Adrenal gland (tissue), 12 donors: ENCODE measurements around the gene GTF2F2. TPM values are rescaled to one million over a fixed set of nuclear protein-coding genes. Genes with fewer than 3 reads are reported as not detected.

Experiments used
- DNase-seq, 7 donors: peaks; one replicate each; pipeline ENCODE4 v3.0.0-alpha.2; 2019 to 2020
- H3K27ac ChIP-seq, 5 donors: fragments of 200-600 bp; sonication (generic) in 4 of 5; 1 replicate in 3 of 5; 2 replicates in 2 of 5; pipeline versions ENCODE4 v1.5.1 to v1.8.0; 2016 to 2020; ENCODE audit warnings: mild to moderate bottlenecking in 1 of 5
- H3K27me3 ChIP-seq: fragments of 200-600 bp; 2 replicates; pipeline ENCODE4 v1.8.0; 2021
- H3K36me3 ChIP-seq, 2 donors: fragments of 200-600 bp; replicated peaks in 1 of 2; 1 replicate in 1 of 2; 2 replicates in 1 of 2; pipeline versions ENCODE4 v1.5.1 to v1.8.0; 2018 to 2022
- H3K4me1 ChIP-seq, 2 donors: fragments of 200-600 bp; replicated peaks in 1 of 2; 1 replicate in 1 of 2; 2 replicates in 1 of 2; pipeline versions ENCODE4 v1.5.1 to v1.8.0; 2018 to 2021
- H3K4me3 ChIP-seq, 4 donors: fragments of 200-600 bp; sonication (generic) in 3 of 4; one replicate each; pipeline ENCODE4 v1.5.1; 2016 to 2018
- H3K9me3 ChIP-seq, 3 donors: fragments of 200-600 bp; sonication (generic) in 1 of 3; replicated peaks in 1 of 3; 1 replicate in 2 of 3; 2 replicates in 1 of 3; pipeline versions ENCODE4 v1.5.1 to v1.8.0; 2016 to 2021
- POLR2A ChIP-seq, 2 donors: fragments of 450-650 bp; IDR thresholded peaks; one replicate each; pipeline ENCODE4 v1.6.1; 2017; ENCODE audit warnings: antibody characterized with exemption in 2 of 2, mild to moderate bottlenecking in 2 of 2, moderate library complexity in 1 of 2
- WGBS, 4 donors: extraction: QIAGEN DNeasy Blood & Tissue Kit in 2 of 4; methylation state at CpG; one replicate each; pipeline versions ENCODE4 v1.1.5 to v1.1.7; 2013 to 2017; 5-methylcytosine and 5-hydroxymethylcytosine counted together
- intact Hi-C, 2 donors: fragments of 100-400 bp; cut with DNase I; formaldehyde crosslinking; loops; one replicate each; pipeline versions ENCODE4 v1.14.1 to v1.15.0; 2022 to 2023
- polyA plus RNA-seq, 3 donors: library from polyadenylated mRNA; stranded (reverse); fragments of 200-250 nt in 2 of 3; fragments of 350-450 nt in 1 of 3; fragmentation: Illumina TruSeq in 1 of 3; extraction: RNeasy Lipid Tissue Mini Kit (QIAGEN cat#74804) in 1 of 3; gene quantifications; one replicate each; pipeline ENCODE4 v1.2.3, GENCODE V29; 2013 to 2014
- total RNA-seq, 9 donors: library from RNA; depleted of rRNA in 4 of 9; stranded (reverse); fragments of >200 nt in 4 of 9; fragments of 120-200 nt in 1 of 9; fragmentation: NEBNext Ultra II Directional in 1 of 9; extraction: Animal tissue kit (Norgen Biotek cat#: 25700) in 1 of 9; gene quantifications; one replicate each; pipeline versions ENCODE4 v1.1.0 to v1.2.4, GENCODE V29; 2013 to 2023
- TF ChIP-seq, protein P1 (sequence below), 6 experiments: fragments of 450-650 bp in 4 of 6; fragments of 200-600 bp in 2 of 6; sonication (generic) in 1 of 6; IDR thresholded peaks; 1 replicate in 5 of 6; 2 replicates in 1 of 6; pipeline versions ENCODE4 v1.5.1 to v1.8.0; 2016 to 2021; ENCODE audit warnings: antibody characterized with exemption in 6 of 6, mild to moderate bottlenecking in 2 of 6, moderate library complexity in 1 of 6
- donor health status: healthy with polysubstance abuse.
- donor health status: Bipolar disorder and iron deficiency.
- donor health status: DM: yes; HTN: yes; CAD: no.
- donor health status: DM: no; HTN: no; CAD: no.
- donor health status: DM: no; HTN: no; CAD: no.
- donor health status: DM: yes; HTN: yes; CAD: no.

GTF2F2 gene
- total and polyA plus RNA-seq, 12 donors, result 11.4 to 34.4 (median 23.0) TPM

DNA sequence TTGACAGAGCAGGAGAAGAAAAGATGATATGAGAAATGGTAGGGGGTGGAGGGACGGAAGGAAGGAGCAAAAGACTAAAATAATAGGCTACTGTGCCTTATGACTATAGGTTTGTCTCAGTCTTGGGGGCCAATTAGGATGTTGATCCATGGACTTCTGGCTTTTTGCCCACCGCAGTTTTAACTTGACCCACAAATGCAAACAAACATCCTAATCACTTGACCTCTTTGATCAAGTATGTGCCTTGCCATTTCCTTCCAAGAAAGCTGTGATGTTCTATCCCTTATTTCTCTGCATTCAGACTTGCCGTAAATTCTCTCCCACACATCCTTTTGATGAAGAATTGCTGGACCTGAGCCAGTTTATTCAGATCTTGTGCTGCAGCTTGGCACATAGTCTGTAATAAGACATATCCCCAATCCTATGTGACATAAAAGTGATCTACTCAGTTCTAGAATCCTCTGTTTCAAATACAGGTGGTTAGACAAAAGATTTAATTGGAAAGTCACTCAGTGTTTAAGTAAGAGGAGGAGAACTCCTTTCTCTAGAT, 157.9 kb downstream of the GTF2F2 start:
- H3K4me3 ChIP-seq, result no peak overlapping the region
- H3K4me1 ChIP-seq, result peaks cover 0 to 4% of the 10 kb centered on the region in 2 donors
- no peak for DNase-seq
- 73 to 87% (median 78%) methylated on average over 3 of the region's 3 CpGs for WGBS, 4 donors
- intact Hi-C loops, result no loop called here
- no peak overlapping the region for H3K27ac ChIP-seq
- TF ChIP-seq, protein P1, sequence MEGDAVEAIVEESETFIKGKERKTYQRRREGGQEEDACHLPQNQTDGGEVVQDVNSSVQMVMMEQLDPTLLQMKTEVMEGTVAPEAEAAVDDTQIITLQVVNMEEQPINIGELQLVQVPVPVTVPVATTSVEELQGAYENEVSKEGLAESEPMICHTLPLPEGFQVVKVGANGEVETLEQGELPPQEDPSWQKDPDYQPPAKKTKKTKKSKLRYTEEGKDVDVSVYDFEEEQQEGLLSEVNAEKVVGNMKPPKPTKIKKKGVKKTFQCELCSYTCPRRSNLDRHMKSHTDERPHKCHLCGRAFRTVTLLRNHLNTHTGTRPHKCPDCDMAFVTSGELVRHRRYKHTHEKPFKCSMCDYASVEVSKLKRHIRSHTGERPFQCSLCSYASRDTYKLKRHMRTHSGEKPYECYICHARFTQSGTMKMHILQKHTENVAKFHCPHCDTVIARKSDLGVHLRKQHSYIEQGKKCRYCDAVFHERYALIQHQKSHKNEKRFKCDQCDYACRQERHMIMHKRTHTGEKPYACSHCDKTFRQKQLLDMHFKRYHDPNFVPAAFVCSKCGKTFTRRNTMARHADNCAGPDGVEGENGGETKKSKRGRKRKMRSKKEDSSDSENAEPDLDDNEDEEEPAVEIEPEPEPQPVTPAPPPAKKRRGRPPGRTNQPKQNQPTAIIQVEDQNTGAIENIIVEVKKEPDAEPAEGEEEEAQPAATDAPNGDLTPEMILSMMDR (IDR thresholded peaks at IDR 0.05), result no peak
- no peak for TF ChIP-seq POLR2A (IDR thresholded peaks at IDR 0.05)
- H3K27me3 ChIP-seq, result no peaks in the 10 kb centered on the region
- no peaks in the 10 kb centered on the region for H3K36me3 ChIP-seq
- no peaks in the 10 kb centered on the region for H3K9me3 ChIP-seq

DNA sequence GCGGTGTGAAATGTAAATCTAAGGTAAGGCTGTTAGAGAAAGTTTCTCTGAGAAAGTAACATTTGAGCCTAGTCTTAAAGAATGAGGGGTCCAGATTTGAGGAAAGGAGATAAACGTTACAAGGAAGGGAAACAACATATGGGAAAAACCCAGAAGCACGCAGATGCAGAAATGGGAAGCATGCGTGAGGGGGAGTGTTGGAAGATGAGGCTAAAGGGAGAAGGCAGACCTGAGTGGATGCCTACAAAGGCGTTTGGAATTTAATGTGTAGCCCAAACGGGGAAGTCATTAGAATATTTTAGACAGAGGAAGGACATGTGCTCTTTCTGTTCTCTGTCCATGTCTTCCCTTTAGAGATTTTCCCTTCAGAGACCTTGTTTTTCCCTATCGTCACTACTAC, 159.7 kb downstream of the GTF2F2 start:
- no peaks in the 10 kb centered on the region for H3K27me3 ChIP-seq
- H3K9me3 ChIP-seq, result no peaks in the 10 kb centered on the region
- H3K36me3 ChIP-seq, result no peaks in the 10 kb centered on the region
- no peak overlapping the region for H3K4me3 ChIP-seq
- 78 to 83% (median 82%) methylated on average over 7 of the region's 7 CpGs for WGBS, 4 donors
- peaks cover 0 to 4% of the 10 kb centered on the region in 2 donors for H3K4me1 ChIP-seq
- no peak for DNase-seq
- no peak for TF ChIP-seq POLR2A (IDR thresholded peaks at IDR 0.05)
- TF ChIP-seq, protein P1 (IDR thresholded peaks at IDR 0.05), result no peak
- H3K27ac ChIP-seq, result no peak overlapping the region
- intact Hi-C loops, result loop anchor here in 1 of 2 donors (5.0 kb wide), 1 partner anchor 233 kb away; no protein-coding TSS in a partner anchor

- intact Hi-C loops, result loop anchor here in 1 of 2 donors (5.0 kb wide), 1 partner anchor 234 kb away; no protein-coding TSS in a partner anchor
- Histone ChIP-seq H3K4me1 (peaks cover 0 to 4% of the 10 kb centered on the region in 2 donors), H3K27ac (no peak overlapping the region), H3K27me3 (no peaks in the 10 kb centered on the region), H3K4me3 (no peak overlapping the region), H3K9me3 (no peaks in the 10 kb centered on the region), H3K36me3 (no peaks in the 10 kb centered on the region)
- no peak for TF ChIP-seq POLR2A (IDR thresholded peaks at IDR 0.05)
- TF ChIP-seq, protein P1 (IDR thresholded peaks at IDR 0.05), result peak; percentile 46 to 81 (median 77)
- DNase-seq, result peak; percentile 65 to 89 (median 81)
- 42 to 46% (median 43%) methylated on average over 6 to 7 of the region's 7 CpGs for WGBS, 4 donors
Observed at GRCh38 chr13:45280751-45281634, 160.7 kb downstream of the GTF2F2 start.

DNA sequence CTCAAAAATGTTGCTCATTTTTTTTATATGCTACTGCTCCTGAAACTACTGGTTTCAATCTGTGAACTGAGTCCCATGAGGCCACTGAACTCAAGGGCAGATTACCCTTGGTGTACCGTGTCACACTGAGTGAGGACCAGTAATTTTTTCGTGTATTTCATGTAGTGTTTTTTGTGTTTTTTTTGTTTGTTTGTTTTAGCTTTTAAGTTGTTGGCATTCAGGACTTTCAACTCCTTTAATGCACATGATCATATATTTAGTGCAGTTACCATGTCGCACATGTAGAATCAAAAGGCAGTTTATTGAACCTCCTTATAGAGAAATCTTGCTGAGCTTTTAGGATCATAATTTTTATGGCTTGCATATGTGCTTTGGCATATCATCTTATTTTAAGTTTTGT, 162.7 kb downstream of the GTF2F2 start:
- TF ChIP-seq, protein P1 (IDR thresholded peaks at IDR 0.05), result no peak
- no peak for TF ChIP-seq POLR2A (IDR thresholded peaks at IDR 0.05)
- no peak for DNase-seq
- H3K27me3 ChIP-seq, result no peaks in the 10 kb centered on the region
- H3K4me3 ChIP-seq, result no peak overlapping the region
- H3K4me1 ChIP-seq, result peaks cover 0 to 4% of the 10 kb centered on the region in 2 donors
- H3K9me3 ChIP-seq, result no peaks in the 10 kb centered on the region
- H3K27ac ChIP-seq, result no peak overlapping the region
- H3K36me3 ChIP-seq, result no peaks in the 10 kb centered on the region
- intact Hi-C loops, result loop anchor here in 1 of 2 donors (5.0 kb wide), 1 partner anchor 236 kb away; no protein-coding TSS in a partner anchor
- WGBS, 4 donors, result 70 to 85% (median 79%) methylated on average over 3 of the region's 3 CpGs
